HL-60 (cell line): ENCODE measurements around the gene ISL1.

Source experiments
- DNase-seq, 2 experiments: peaks; one replicate each; pipeline ENCODE4 v3.0.0-alpha.2; 2010 to 2020; ENCODE audit warnings: low read depth in 1 of 2, low spot score in 1 of 2
- H3K27ac ChIP-seq: fragments of 250-450 bp; sonication (Bioruptor Pico); replicated peaks from 2 replicates; pipeline ENCODE4 v1.5.1; 2020; ENCODE audit warnings: mild to moderate bottlenecking, moderate library complexity
- H3K27me3 ChIP-seq: fragments of 250-450 bp; sonication (Bioruptor Pico); 2 replicates; pipeline ENCODE4 v1.5.1; 2021; ENCODE audit warnings: mild to moderate bottlenecking, moderate library complexity; ENCODE audit not compliant: insufficient read depth, poor library complexity, severe bottlenecking
- H3K4me3 ChIP-seq: replicated peaks from 2 replicates; pipeline ENCODE4 v1.5.1; 2011; ENCODE audit warnings: mild to moderate bottlenecking, control low read depth, low read length; ENCODE audit not compliant: insufficient read depth
- GABPA ChIP-seq: IDR thresholded peaks from 2 replicates; pipeline ENCODE4 v1.6.1; 2012; ENCODE audit warnings: low read depth
- POLR2AphosphoS5 ChIP-seq: IDR thresholded peaks from 2 replicates; pipeline ENCODE4 v1.6.1; 2012; ENCODE audit warnings: low read depth
- SPI1 ChIP-seq: IDR thresholded peaks from 2 replicates; pipeline ENCODE4 v1.6.1; 2012; ENCODE audit warnings: low read depth, mild to moderate bottlenecking, borderline replicate concordance
- TF ChIP-seq, protein P1 (sequence below): IDR thresholded peaks from one replicate; pipeline ENCODE4 v1.5.1; 2011; ENCODE audit warnings: low read length, control low read depth, inconsistent platforms; ENCODE audit not compliant: insufficient read depth
- TF ChIP-seq, protein P2 (sequence below): IDR thresholded peaks from 2 replicates; pipeline ENCODE4 v1.6.1; 2012; ENCODE audit warnings: low read depth; ENCODE audit not compliant: insufficient replicate concordance

ISL1 gene

DNA sequence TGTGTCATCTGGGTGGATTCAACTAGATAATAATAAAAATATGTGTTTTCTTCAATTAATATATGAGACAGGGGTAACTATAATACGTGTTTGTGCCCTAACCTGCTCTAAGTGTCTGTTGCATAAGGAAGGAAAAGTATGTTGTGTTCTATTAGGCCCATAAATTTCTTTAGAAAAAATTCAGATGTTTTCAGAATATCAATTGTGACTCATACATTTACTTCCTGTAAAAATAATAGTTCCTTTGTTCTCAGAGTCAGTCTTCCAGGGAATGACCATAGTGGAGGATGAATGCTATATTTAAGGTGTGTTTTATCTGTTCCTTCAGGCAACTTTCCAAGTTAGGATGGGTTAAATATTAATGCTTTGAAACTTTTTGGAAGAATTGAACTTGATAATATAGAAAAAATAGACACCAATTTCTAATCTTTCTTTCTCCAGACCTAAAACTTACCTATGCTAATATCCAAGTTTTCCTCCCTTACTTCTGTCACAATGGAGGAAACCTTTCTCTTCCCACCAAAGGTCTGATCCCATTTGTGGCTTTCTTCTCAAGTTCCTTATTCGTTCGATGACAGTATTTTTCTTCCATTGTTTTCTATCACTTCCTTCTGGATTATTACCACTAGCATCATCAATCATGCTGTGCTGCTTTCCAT is 49.9 kb downstream of the ISL1 start:
- Histone ChIP-seq H3K27me3 (no peaks in the 10 kb centered on the region), H3K4me3 (no peak overlapping the region), H3K27ac (no peak overlapping the region)
- no peak for DNase-seq
- TF ChIP-seq POLR2AphosphoS5 (no peak), GABPA (no peak), SPI1 (no peak)
- TF ChIP-seq, protein P1, sequence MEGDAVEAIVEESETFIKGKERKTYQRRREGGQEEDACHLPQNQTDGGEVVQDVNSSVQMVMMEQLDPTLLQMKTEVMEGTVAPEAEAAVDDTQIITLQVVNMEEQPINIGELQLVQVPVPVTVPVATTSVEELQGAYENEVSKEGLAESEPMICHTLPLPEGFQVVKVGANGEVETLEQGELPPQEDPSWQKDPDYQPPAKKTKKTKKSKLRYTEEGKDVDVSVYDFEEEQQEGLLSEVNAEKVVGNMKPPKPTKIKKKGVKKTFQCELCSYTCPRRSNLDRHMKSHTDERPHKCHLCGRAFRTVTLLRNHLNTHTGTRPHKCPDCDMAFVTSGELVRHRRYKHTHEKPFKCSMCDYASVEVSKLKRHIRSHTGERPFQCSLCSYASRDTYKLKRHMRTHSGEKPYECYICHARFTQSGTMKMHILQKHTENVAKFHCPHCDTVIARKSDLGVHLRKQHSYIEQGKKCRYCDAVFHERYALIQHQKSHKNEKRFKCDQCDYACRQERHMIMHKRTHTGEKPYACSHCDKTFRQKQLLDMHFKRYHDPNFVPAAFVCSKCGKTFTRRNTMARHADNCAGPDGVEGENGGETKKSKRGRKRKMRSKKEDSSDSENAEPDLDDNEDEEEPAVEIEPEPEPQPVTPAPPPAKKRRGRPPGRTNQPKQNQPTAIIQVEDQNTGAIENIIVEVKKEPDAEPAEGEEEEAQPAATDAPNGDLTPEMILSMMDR: no peak
- TF ChIP-seq, protein P2, sequence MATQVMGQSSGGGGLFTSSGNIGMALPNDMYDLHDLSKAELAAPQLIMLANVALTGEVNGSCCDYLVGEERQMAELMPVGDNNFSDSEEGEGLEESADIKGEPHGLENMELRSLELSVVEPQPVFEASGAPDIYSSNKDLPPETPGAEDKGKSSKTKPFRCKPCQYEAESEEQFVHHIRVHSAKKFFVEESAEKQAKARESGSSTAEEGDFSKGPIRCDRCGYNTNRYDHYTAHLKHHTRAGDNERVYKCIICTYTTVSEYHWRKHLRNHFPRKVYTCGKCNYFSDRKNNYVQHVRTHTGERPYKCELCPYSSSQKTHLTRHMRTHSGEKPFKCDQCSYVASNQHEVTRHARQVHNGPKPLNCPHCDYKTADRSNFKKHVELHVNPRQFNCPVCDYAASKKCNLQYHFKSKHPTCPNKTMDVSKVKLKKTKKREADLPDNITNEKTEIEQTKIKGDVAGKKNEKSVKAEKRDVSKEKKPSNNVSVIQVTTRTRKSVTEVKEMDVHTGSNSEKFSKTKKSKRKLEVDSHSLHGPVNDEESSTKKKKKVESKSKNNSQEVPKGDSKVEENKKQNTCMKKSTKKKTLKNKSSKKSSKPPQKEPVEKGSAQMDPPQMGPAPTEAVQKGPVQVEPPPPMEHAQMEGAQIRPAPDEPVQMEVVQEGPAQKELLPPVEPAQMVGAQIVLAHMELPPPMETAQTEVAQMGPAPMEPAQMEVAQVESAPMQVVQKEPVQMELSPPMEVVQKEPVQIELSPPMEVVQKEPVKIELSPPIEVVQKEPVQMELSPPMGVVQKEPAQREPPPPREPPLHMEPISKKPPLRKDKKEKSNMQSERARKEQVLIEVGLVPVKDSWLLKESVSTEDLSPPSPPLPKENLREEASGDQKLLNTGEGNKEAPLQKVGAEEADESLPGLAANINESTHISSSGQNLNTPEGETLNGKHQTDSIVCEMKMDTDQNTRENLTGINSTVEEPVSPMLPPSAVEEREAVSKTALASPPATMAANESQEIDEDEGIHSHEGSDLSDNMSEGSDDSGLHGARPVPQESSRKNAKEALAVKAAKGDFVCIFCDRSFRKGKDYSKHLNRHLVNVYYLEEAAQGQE: no peak

DNA sequence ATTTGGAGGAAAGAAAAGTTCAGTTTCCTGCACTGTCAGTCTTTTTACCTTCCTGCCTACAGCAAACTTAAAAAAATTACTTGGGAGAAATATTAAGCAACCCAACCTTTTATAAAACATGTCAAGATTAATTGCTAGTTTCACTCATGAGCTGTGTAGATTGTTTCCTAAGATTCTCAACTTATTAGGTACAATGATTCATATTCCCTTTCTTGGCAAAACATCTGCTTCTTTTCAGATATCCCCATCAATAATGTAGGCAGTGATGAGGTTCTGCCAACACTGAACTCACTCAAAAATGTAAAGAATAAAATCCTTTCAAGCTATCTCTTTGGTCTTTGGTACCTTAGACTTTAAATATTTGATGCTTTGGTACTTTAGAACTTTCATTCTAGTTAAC is 56.0 kb downstream of the ISL1 start:
- H3K27ac ChIP-seq: no peak overlapping the region
- no peak for DNase-seq

More for the DNA sequence above, 56.0 kb downstream of the ISL1 start:
- TF ChIP-seq POLR2AphosphoS5 (no peak), GABPA (no peak)
- Histone ChIP-seq H3K4me3 (no peak overlapping the region), H3K27me3 (no peaks in the 10 kb centered on the region)
